Measurements from ENCODE around the gene CDK6.

Gene CDK6

GRCh38 chr7:92809397-92809759, 27.0 kb downstream of the CDK6 start:
- H3K27ac ChIP-seq (ENCODE audit: poor library complexity, severe bottlenecking), result peak overlapping the region; percentile 91

GRCh38 chr7:92808635-92809034, 27.7 kb downstream of the CDK6 start:
- H3K27me3 ChIP-seq (ENCODE audit: insufficient read depth, poor library complexity, severe bottlenecking), result no peaks in the 10 kb centered on the region
- H3K36me3 ChIP-seq (ENCODE audit: low read depth), result no peaks in the 10 kb centered on the region; the same call in 1 of the 2 replicates
- DNase-seq (ENCODE audit: low spot score), result no peak
- H3K27ac ChIP-seq (ENCODE audit: poor library complexity, severe bottlenecking), result peak overlapping the region; percentile 91
- TF ChIP-seq CTCF (IDR thresholded peaks at IDR 0.05; ENCODE audit: poor library complexity, severe bottlenecking), result no peak
- H3K4me1 ChIP-seq (ENCODE audit: insufficient read depth, poor library complexity, severe bottlenecking), result peaks cover 53% of the 10 kb centered on the region
- no peak overlapping the region for H3K4me3 ChIP-seq (ENCODE audit: severe bottlenecking)
- no peaks in the 10 kb centered on the region for H3K9me3 ChIP-seq (ENCODE audit: severe bottlenecking)
- ATAC-seq (ENCODE audit: low read depth), result no peak

More at GRCh38 chr7:92809397-92809759, 27.0 kb downstream of the CDK6 start:
- H3K4me1 ChIP-seq (ENCODE audit: insufficient read depth, poor library complexity, severe bottlenecking), result peaks cover 59% of the 10 kb centered on the region
- H3K36me3 ChIP-seq (ENCODE audit: low read depth), result no peaks in the 10 kb centered on the region; the same call in 1 of the 2 replicates
- TF ChIP-seq CTCF (IDR thresholded peaks at IDR 0.05; ENCODE audit: poor library complexity, severe bottlenecking), result no peak
- DNase-seq (ENCODE audit: low spot score) (no peak), ATAC-seq (ENCODE audit: low read depth) (0 out of 3 replicates have a peak, but pooled peaks have one; percentile 3)
- no peaks in the 10 kb centered on the region for H3K27me3 ChIP-seq (ENCODE audit: insufficient read depth, poor library complexity, severe bottlenecking)
- no peak overlapping the region for H3K4me3 ChIP-seq (ENCODE audit: severe bottlenecking)
- H3K9me3 ChIP-seq (ENCODE audit: severe bottlenecking), result no peaks in the 10 kb centered on the region

- H3K36me3 ChIP-seq (ENCODE audit: low read depth), result no peaks in the 10 kb centered on the region; the same call in 1 of the 2 replicates
- TF ChIP-seq CTCF (IDR thresholded peaks at IDR 0.05; ENCODE audit: poor library complexity, severe bottlenecking), result no peak
- H3K9me3 ChIP-seq (ENCODE audit: severe bottlenecking), result no peaks in the 10 kb centered on the region
- H3K27ac ChIP-seq (ENCODE audit: poor library complexity, severe bottlenecking), result peak overlapping the region; percentile 91
- 0 out of 3 replicates have a peak, but pooled peaks have one; percentile 33 for ATAC-seq (ENCODE audit: low read depth)
- no peak for DNase-seq (ENCODE audit: low spot score)
- no peak overlapping the region for H3K4me3 ChIP-seq (ENCODE audit: severe bottlenecking)
- no peaks in the 10 kb centered on the region for H3K27me3 ChIP-seq (ENCODE audit: insufficient read depth, poor library complexity, severe bottlenecking)
- H3K4me1 ChIP-seq (ENCODE audit: insufficient read depth, poor library complexity, severe bottlenecking), result peaks cover 51% of the 10 kb centered on the region
These were observed 28.4 kb downstream of the CDK6 start for GRCh38 chr7:92808006-92808405.

- TF ChIP-seq CTCF (IDR thresholded peaks at IDR 0.05; ENCODE audit: poor library complexity, severe bottlenecking), result no peak
- ATAC-seq (ENCODE audit: low read depth), result peak; percentile 85
- Histone ChIP-seq H3K27me3 (ENCODE audit: insufficient read depth, poor library complexity, severe bottlenecking) (no peaks in the 10 kb centered on the region), H3K9me3 (ENCODE audit: severe bottlenecking) (no peaks in the 10 kb centered on the region), H3K36me3 (ENCODE audit: low read depth) (no peaks in the 10 kb centered on the region; the same call in 1 of the 2 replicates), H3K4me3 (ENCODE audit: severe bottlenecking) (no peak overlapping the region), H3K4me1 (ENCODE audit: insufficient read depth, poor library complexity, severe bottlenecking) (peaks cover 51% of the 10 kb centered on the region), H3K27ac (ENCODE audit: poor library complexity, severe bottlenecking) (peak overlapping the region; percentile 91)
- DNase-seq (ENCODE audit: low spot score), result no peak
These were observed 29.9 kb downstream of the CDK6 start for GRCh38 chr7:92806496-92806895.

- no peak for TF ChIP-seq CTCF (IDR thresholded peaks at IDR 0.05; ENCODE audit: poor library complexity, severe bottlenecking)
- ATAC-seq (ENCODE audit: low read depth) (no peak), DNase-seq (ENCODE audit: low spot score) (no peak)
- Histone ChIP-seq H3K9me3 (ENCODE audit: severe bottlenecking) (no peaks in the 10 kb centered on the region), H3K36me3 (ENCODE audit: low read depth) (no peaks in the 10 kb centered on the region; the same call in none of the 2 replicates), H3K27ac (ENCODE audit: poor library complexity, severe bottlenecking) (no peak overlapping the region), H3K4me1 (ENCODE audit: insufficient read depth, poor library complexity, severe bottlenecking) (peaks cover 25% of the 10 kb centered on the region), H3K27me3 (ENCODE audit: insufficient read depth, poor library complexity, severe bottlenecking) (no peaks in the 10 kb centered on the region), H3K4me3 (ENCODE audit: severe bottlenecking) (no peak overlapping the region)
These were observed 34.0 kb downstream of the CDK6 start for GRCh38 chr7:92802406-92802805.
